NCI-H187 (cell line): ENCODE measurements around the gene MPV17L2.
"Not testable (repeated sequence)": the region's sequence is repeated elsewhere in the genome, so short reads cannot be mapped to it uniquely, and the experiment has no call there.

ENCODE experiments used
- DNase-seq, 2 experiments: peaks; one replicate each; lab custom pipeline; 2025; lab: John Stamatoyannopoulos, UW

MPV17L2 gene

DNA sequence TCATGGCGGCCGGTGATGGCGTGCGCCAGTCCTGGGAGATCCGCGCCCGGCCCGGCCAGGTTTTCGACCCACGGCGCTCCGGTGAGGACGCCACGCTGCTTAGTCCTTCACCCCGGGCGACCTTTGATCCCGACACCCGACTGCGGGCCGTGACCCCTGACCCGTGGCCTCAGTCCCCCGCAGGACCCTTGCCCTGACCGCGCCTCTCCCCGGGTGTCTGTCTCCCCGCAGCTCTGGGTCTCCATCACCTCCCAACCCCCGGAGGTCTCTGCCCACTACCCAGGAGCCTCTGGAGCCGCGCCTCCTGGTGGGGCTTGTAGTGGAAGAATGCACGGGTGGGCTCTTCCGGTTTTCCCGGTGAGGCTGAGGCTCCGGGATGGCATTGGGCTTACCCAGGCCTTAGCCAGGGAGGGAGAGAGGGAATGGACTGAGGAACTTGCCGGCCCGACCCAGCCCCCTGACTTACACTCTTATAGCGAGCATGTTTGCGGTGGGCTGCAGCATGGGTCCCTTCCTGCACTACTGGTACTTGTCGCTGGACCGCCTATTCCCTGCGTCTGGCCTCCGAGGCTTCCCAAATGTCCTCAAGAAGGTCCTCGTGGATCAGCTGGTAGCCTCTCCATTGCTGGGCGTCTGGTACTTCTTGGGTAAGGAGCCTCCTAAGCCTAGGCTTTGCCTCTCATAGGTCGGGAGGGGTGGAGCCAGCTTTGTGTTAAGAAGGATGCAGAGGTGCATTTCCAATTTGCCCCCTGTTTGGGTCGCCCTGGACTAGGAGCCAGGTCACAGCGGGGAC, 566 bp downstream of the MPV17L2 start:
- no peak for DNase-seq

DNA sequence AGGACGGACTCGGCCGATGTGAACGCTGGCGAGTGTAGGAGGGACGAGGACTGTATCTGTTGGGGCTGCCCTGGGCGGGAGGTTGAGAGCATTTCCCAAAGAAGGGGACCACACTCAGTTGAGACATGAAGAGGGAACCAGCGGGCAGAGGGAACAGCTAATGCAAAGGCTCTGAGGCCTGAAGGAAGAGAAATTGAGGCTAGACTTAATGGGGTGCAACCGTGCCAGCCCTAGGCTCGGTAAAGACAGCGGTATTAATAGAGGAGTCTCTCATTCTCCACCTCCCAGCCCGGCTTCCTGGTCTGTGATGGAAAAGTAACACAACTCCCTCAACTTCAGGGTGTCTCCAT, 1.1 kb downstream of the MPV17L2 start:
- no peak for DNase-seq

DNA sequence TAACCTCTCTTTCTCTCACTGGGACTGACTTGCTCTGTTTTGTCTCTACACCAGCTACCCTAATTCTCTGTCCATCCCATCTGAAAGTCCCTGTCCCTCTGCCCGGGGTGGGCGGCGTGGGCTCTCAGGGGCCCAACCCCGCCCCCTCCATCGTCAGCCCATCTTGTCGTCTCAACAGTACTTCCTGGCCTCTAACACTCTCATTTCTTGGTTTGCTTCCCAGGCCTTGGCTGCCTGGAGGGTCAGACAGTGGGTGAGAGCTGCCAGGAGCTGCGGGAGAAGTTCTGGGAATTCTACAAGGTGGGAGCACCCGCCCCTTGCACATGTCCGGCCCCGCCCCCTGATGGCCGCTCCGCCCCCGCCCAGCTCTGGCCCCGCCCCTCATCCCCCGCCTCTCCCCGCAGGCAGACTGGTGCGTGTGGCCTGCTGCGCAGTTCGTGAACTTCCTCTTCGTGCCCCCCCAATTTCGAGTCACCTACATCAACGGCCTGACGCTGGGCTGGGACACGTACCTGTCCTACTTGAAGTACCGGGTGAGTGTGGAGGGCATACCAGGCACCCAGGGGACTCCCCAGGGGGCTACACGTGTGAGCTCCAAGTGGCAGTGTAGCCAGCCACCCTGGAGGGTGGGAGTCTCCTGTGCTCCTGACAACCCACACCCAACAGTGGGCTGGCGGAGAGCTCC, 1.7 kb downstream of the MPV17L2 start:
- no peak for DNase-seq

DNA sequence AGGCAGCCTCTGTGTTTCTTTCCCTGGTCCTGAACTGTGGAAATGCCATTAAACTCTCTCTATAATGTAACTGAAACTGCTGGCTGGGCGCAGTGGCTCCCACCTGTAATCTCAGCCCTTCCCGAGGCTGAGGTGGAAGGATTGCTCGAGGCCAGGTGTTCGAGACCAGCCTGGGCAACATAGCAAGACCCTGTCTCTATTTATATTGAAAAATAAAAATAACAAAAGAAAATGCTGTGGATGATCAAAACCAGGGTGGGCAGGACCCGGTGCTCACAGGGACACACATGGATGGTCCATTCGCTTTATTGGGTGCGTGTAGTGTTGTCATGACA, 3.5 kb downstream of the MPV17L2 start:
- no peak for DNase-seq

DNA sequence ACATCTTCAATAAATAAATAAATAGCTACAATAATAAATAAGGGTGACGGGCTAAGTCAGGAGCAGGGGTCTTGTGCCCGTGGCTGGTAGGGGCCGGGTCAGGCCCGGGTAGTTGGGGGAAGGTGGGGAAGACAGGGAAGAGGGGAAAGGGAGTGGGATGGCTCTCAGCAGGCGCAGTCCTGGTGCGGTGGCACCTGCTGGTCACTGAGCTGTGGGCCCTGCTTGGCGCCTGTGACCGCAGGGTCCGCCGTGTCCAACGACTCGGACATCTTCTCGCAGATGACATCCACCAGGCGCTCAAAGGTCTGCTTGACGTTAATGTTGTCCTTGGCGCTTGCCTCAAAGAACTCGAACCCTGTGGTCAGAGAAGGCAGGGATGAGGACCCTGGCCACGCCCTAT, 4.3 kb downstream of the MPV17L2 start:
- no peak for DNase-seq

DNA sequence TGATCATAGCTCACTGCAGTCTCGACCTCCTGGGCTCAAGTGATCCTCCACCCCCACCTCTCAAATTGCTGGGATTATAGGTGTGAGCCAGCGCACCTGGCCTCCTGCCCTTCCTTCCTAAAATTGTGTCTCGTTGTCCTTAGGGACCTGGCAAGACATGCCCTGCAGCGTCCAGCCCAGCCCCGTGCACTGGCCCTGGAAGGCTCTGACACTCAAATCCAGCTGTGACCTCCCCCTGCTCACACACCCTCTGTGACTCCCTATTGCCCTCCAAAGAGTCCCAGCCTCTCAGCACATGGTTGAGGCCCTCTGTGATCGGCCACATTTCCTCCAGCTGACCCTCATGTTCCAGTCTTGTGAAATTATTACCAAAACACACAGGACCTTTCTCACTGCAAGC, 4.9 kb downstream of the MPV17L2 start:
- DNase-seq = no peak

DNA sequence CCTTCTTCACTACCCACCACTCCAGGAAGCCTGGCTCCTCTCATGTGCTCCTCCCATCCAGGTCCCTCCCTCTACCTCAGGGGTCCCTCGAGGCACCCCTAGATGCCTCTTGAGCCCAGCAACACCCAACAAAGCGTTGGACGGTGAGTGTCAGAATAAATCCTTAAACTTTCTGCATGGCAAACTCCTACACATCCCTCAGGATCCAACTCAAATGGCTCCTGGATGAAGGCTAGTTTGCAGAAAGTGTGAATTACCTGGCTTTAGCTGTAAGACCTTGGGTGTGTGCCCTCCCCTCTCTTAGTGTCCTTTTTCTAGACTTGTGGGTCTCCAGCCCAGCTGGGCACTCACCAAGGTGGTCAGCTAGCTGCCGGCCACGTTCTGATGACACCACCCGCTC, 5.4 kb downstream of the MPV17L2 start:
- DNase-seq = no peak

DNA sequence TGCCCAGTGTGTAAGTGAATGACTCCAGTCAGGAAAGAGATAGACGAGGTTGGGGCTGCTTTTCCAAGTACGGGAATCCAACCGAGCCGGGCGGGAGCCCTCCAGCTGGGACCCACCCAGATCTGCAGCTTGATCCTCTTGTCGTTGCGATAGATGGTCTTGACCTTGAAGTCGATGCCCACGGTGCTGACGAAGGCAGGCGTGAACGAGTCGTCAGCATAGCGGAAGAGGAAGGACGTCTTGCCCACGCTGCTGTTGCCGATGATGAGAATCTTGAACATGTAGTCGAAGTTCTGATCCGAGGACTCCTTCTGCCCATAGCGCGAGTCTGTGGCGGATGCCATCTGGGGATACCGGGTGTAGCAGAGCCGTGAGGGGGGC, 9.4 kb downstream of the MPV17L2 start:
- no peak for DNase-seq

DNA sequence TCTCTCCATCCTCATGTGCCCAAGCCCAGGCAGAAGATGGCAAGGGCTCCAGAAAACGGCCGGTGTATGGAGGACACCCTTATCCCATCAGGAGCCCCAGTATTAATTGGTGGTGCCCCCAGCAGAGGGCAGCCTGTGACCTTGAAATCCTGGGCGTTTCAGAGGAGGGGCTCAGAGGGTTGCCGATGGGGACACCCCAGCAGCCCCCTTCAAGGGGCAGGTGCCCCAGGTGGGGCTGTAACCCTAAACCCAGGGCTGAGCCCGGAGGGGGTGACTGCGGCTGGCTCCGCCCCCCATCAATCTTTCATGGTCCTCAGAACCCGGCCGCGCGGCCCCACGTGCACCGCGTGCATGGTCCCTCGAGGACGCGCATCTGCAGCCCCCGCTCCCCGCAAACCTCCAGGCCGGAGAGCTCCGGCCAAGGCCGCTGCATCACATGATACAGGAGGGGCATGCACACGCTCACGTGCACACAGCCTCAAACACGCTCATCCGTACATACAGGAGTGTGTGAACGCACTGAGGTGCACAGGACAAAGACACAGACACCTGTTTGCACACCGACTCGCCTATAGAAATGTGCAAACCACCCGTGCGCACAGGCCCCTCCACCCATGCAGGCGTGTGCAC, 9.9 kb downstream of the MPV17L2 start:
- no peak for DNase-seq

DNA sequence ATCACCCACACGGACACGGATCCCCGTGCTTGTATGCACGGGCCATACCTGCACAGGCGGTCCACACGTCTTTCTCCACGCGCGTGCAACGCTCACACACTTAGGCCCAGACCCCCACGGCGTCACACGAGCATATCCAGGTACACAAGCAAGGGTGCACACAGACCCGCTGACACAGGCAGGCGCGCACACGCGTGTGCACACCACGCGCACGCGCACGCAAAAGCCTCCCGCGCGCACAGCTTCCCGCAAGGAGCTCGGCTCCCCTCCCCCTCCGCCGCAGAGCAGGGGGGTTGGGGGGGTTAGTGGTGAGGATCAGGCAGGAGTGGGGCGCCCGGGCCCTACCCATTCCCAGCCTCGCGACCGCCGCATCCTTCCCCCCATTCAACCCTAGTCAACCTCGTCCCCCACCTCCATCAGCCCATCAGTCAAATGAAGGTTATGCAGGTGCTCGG, 10.4 kb downstream of the MPV17L2 start:
- DNase-seq = no peak

DNA sequence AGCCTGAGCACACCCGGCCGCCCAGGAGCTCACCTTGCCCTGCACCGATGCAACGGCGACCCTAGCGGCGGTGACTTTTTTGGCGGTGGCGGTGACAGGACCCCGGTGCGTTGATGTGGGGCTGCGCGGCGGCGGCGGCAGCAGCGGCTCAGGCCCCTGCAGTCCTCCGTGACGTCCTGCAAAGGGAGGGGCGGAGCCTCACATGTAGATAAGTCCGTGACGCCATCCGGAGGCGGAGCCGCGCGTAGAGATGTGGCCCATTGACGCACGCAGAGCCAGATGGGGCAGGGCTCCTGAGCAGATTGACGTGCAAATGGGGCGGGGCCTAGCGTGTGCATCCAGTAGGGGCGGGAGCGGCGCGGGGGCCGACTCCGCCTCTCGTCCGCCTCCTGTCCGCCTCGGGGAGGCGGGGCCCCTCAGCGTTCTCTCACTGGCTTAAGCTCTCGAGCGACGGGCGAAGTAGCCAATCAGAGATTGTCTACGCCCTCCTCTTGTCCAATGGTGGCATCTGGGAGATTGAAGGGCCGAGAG, 10.9 kb downstream of the MPV17L2 start, which contains the start of gene RAB3A:
TSS of gene RAB3A (minus strand) at position 180 of the 531 bp plus-strand sequence. CDS start 1,302 bp downstream, outside the sequence.
- peak; percentile 95 to 98 for DNase-seq

DNA sequence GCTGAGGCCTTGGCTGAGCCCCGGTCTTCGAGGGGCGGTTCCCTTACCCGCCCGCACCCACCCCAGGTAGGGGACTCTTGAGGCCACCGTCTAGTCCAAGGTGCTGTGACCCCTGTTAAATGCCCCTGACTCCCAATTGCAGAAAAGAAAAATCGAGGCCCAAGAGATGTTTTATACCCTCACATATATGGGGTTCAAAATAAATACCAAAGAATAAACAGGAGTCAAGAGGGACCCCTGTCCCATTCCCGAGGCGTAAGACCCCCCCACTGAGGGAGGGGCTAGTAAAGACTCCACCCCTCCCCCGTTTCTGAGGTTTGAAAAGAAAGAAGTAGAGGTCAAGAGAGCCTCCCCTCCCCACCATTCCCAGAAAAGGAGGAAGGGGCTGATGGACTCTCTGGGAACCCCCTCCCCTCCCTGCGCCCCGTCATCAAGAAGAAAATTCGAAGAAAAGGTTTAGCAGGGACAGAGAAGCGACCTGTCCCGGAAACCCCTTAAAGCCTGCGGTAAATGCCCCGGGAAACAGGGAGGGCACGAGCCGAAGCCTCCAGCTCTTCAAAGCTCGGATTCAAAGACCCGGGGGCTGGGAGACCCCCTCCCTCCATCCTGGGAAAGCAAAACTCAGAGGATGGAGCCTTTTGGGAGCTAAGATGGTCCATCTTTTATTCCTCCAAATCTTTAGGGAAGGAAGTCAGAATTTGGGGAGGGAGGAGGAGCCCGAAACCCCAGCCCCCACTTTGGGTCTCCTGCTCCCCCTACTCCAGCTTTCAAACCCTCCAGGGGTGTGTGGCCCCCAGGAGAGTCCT, 11.6 kb downstream of the MPV17L2 start:
- peak; percentile 47 to 90 for DNase-seq

DNA sequence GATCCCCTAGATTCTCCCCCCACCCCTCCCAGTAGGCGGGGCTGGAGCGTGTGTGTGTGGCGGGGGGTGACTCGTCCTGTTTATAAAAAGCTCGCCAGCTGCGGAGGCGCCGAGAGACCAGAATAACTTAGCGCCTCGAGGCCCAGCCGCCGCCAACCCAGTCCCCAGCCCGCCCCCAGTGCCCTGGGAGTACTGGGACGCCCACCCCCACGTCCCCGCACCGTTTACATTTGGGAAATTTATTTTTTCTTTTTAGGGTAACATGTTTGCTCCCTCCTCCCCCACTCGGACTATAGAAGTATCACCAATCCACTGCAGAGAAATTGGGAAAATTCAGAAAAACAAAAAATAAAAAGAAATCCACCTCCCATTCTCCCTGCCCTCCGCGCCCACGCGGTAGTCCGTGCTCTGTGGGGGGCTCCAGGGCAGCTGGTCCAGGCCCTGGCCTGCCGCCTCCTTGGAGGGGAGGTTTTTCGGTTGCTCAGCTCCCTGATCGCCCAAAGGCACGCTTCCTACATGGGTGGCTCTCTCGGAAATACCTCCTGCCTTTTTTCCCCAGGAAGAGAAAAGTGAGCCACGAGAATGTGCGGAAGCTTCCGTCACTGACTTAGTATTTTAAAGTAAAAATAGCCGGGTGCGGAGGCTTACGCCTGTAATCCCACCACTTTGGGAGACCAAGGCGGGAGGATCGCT, 12.3 kb downstream of the MPV17L2 start:
- DNase-seq = no peak

DNA sequence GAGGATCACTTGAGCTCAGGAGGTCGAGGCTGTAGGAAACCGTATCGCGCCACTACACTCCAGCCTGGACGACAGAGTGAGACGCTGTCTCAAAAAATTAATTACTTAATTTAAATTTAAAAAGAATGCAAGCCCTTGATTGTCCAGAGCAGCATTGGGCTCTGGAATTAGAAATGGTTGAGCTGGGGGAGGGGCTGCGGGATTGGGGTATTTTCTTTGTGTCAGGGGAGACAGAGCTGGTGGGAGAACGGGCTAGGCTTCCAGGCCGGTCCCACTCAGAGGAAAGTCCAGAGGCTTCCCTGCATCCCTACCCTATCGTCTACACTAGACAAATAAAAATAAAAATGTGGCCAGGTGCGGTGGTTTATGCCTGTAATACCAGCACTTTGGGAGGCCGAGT, 13.0 kb downstream of the MPV17L2 start:
- DNase-seq = no peak

DNA sequence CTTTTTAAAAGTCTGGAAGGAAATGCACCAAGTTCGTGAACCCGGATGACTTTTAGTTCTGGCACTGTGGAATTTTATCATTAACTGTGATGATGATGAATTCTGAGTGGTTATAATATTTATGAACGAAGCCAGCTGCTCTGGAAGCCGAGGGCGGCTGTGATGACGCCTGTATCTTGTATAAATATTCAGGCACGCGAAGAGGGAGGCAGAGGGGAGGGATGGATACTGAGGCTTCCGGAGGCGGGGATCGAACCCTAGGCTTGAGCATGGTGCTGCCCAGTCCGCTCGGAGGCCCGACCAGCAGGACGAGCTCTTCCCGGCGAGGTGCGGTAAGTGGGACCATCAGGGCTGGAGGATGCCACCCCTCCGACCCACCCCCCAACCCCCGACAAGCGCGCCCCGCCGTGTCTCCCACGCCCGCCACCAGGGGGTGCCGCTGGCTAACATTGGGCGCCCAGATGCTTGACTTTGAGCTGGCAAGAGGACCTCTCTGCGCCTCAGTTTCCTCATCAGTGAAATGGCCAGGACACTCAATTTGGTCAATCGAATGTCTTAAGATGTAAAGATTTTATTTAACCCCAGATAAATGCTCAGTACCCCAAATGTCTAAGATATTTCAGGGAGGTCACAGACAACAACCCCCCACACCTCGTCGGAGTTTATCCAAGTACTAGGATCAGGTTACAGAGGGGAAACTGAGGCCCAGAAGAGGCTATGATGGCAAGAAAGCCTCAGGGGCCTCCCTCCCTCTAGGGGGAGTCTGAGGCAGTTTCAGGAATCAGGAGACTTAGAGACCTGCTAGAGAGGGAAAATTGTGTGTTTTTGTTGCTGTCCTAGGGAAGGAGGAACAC, 15.3 kb downstream of the MPV17L2 start:
- no peak for DNase-seq

DNA sequence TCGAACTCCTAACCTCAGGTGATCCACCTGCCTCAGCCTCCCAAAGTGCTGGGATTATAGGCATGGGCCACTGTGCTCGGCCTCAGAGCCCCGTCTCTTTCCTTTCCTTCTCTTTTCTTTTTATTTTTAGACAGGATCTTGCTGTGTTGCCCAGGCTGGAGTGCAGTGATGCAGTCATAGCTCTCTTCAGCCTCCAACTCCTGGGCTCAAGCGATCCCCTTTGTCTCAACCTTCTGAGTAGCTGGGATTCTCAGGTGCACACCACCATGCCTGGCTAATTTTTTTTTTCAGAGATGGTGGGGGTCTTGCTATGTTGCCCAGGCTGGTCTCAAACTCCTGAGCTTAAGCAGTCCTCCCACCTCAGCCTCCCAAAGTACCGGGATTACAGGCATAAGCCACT, 16.9 kb downstream of the MPV17L2 start:
- not testable (repeated sequence) for DNase-seq

DNA sequence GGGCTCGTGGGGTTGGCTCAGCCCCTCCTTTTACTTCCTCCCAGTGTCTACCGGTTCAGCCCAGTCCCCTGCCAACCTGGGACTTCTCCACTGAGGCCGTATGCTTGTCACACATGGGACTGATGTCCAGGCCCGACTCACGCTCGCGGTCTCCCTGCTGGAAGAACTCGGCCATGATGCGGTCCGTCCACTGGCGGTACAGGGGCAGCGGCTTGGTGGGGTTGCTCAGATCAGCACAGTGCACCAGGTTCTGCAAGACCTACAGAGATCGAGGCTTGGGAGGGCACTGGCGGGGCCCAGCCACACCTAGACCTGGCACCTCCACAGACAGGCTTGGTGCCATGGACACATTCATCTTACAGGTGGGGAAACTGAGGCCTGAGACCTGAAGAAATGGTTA, 18.7 kb downstream of the MPV17L2 start:
- DNase-seq = no peak

DNA sequence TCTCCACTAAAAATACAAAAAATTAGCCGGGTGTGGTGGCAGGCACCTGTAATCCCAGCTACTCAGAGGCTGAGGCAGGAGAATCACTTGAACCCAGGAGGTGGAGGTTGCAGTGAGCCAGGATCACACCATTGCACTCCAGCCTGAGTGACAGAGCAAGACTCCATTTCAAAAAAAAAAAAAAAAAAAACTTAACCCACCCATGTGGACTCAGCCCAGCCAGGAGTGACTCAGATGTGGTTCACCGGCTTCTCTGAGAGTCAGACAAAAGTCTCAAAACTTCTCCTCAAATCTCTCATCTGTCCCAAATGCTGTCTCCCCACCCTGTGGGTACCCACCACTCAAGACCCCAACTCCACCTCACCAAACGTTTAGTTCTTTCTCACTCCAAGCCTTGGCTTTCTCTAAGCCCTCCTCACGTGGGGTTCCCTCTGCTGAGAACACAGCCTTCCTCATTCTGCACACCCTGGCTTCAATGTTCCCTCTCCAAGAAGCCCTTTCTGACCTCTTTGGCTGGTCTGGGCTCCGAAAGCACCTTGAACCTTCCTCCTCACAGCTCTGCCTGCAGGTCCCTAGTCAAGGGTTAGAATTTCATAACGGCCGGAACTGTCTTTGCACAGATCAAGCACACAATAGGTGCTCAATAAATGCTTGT, 21.9 kb downstream of the MPV17L2 start:
- DNase-seq = no peak

DNA sequence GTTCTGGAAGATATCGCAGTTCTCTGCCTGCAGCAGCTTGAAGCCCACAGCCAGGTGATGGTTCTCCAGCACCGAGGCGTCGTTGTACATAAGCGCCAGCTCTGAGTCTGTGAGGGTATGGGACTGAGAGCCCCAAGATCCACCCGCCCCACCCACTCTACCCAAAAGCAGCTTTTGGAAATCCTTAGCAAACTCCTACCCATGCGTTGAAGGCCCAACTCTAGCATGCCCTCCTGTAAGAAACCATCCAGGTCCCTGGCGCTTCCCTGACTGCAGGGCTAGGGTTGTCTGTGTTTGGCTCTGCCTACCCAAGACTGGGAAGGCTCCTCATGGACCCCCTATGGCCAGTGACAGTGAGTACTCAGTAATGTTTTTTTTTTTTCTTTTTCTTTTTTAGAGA, 23.8 kb downstream of the MPV17L2 start:
- DNase-seq = no peak

DNA sequence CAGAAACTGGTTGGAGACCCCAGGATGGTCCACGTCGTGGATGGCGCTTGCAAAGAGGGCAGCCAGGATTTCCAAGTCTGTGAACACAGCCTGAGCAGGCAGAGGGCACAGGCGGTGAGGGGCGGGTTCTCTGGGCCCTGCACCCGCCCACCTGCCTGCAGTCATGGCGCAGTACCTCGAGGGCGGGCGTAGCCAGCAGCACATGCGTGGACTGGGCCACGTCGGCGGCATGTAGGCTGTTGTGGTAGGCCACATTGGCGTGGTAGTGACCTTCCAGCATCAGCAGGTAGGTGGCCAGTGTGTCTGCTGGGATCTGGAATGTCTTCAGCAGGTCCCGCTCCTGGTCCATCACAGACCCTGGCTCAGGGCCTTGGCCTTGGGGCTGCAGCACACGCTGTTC, 25.1 kb downstream of the MPV17L2 start:
- no peak for DNase-seq
